GM12878 (cell line): ENCODE data around the gene TLR10. TPM values are rescaled to one million over a fixed set of nuclear protein-coding genes. Genes with fewer than 3 reads are reported as not detected.

ENCODE experiments used
- ATF7 ChIP-seq: fragments of 450-650 bp; IDR thresholded peaks from 2 replicates; pipeline ENCODE4 v1.6.1; 2016; ENCODE audit warnings: low read depth, mild to moderate bottlenecking
- BCL11A ChIP-seq: IDR thresholded peaks from 2 replicates; pipeline ENCODE4 v1.6.1; 2011; ENCODE audit warnings: low read depth, low read length
- BCL3 ChIP-seq: IDR thresholded peaks from 2 replicates; pipeline ENCODE4 v1.6.1; 2011; ENCODE audit warnings: borderline replicate concordance, low read depth, mild to moderate bottlenecking, moderate library complexity, low read length; ENCODE audit not compliant: insufficient read depth, poor library complexity, severe bottlenecking
- BRCA1 ChIP-seq: IDR thresholded peaks from 2 replicates; pipeline ENCODE4 v1.6.1; 2011; ENCODE audit warnings: low read depth, low read length, improper control_type of control experiment
- CBFB ChIP-seq: IDR thresholded peaks from 2 replicates; pipeline ENCODE4 v1.6.1; 2016; ENCODE audit warnings: antibody characterized with exemption, low read depth
- CEBPZ ChIP-seq: fragments of 150-350 bp; IDR thresholded peaks from 2 replicates; pipeline ENCODE4 v1.6.1; 2016; ENCODE audit warnings: low read depth, low read length
- CREM ChIP-seq: IDR thresholded peaks from 2 replicates; pipeline ENCODE4 v1.6.1; 2014; ENCODE audit warnings: antibody characterized with exemption, low read depth
- DPF2 ChIP-seq: fragments of 450-650 bp; IDR thresholded peaks from 2 replicates; pipeline ENCODE4 v1.6.1; 2017; ENCODE audit warnings: mild to moderate bottlenecking
- EED ChIP-seq: sonication (generic); IDR thresholded peaks from 2 replicates; pipeline ENCODE4 v1.6.1; 2016; ENCODE audit warnings: antibody characterized with exemption, low read depth
- EGR1 ChIP-seq, 2 experiments: IDR thresholded peaks; 1 replicate in 1 of 2; 2 replicates in 1 of 2; pipeline ENCODE4 v1.6.1; 2011 to 2012; ENCODE audit warnings: low read depth in 2 of 2, low read length in 2 of 2, borderline replicate concordance in 1 of 2, mild to moderate bottlenecking in 1 of 2, moderate library complexity in 1 of 2
- ETV6 ChIP-seq, 2 experiments: fragments of 450-650 bp in 1 of 2; IDR thresholded peaks in 1 of 2; conservative IDR thresholded peaks in 1 of 2; 2 replicates each; pipeline ENCODE4 v1.6.1; 2014; ENCODE audit warnings: antibody characterized with exemption in 1 of 2, borderline replicate concordance in 1 of 2, low read depth in 1 of 2, mild to moderate bottlenecking in 1 of 2, moderate library complexity in 1 of 2
- EZH2 ChIP-seq: IDR thresholded peaks from 2 replicates; pipeline ENCODE4 v1.6.1; 2012; ENCODE audit warnings: low read depth, mild to moderate bottlenecking, control low read depth, inconsistent platforms, low read length, borderline replicate concordance; ENCODE audit not compliant: control insufficient read depth
- FOXM1 ChIP-seq: IDR thresholded peaks from 2 replicates; pipeline ENCODE4 v1.6.1; 2012; ENCODE audit warnings: low read depth, mild to moderate bottlenecking, inconsistent platforms, low read length, moderate library complexity
- HDGF ChIP-seq: fragments of 450-650 bp; IDR thresholded peaks from 2 replicates; pipeline ENCODE4 v1.6.1; 2016; ENCODE audit warnings: antibody characterized with exemption
- IKZF2 ChIP-seq, 2 experiments: fragments of 450-650 bp; IDR thresholded peaks; 2 replicates each; pipeline ENCODE4 v1.6.1; 2017; ENCODE audit warnings: mild to moderate bottlenecking in 2 of 2, moderate library complexity in 2 of 2
- MTA2 ChIP-seq: fragments of 450-650 bp; IDR thresholded peaks from 2 replicates; pipeline ENCODE4 v1.6.1; 2016; ENCODE audit warnings: low read depth, mild to moderate bottlenecking, moderate library complexity
- NR2F1 ChIP-seq: fragments of 450-650 bp; conservative IDR thresholded peaks from 2 replicates; pipeline ENCODE4 v1.6.1; 2017; ENCODE audit warnings: mild to moderate bottlenecking
- NRF1 ChIP-seq: conservative IDR thresholded peaks from 2 replicates; pipeline ENCODE4 v1.6.1; 2011; ENCODE audit warnings: mild to moderate bottlenecking, low read depth, low read length, improper control_type of control experiment
- RUNX3 ChIP-seq: IDR thresholded peaks from 2 replicates; pipeline ENCODE4 v1.6.1; 2012; ENCODE audit warnings: low read length, inconsistent platforms
- SMC3 ChIP-seq: IDR thresholded peaks from 2 replicates; pipeline ENCODE4 v1.6.1; 2011; ENCODE audit warnings: low read length, improper control_type of control experiment, borderline replicate concordance
- ZBED1 ChIP-seq: IDR thresholded peaks from 2 replicates; pipeline ENCODE4 v1.6.1; 2016; ENCODE audit warnings: borderline replicate concordance
- ZNF592 ChIP-seq: fragments of 450-650 bp; IDR thresholded peaks from 2 replicates; pipeline ENCODE4 v1.6.1; 2017; ENCODE audit warnings: mild to moderate bottlenecking, moderate library complexity
- polyA plus RNA-seq, 11 experiments: library from polyadenylated mRNA; depleted of rRNA in 4 of 11; unstranded in 6 of 11; stranded (reverse) in 5 of 11; fragments of >200 nt; fragmentation: Nextera tagmentation in 4 of 11; fragmentation: Illumina TruSeq in 1 of 11; extraction: Ambion mirVana in 4 of 11; extraction: Trizol in 1 of 11; gene quantifications; 1 replicate in 1 of 11; 2 replicates in 10 of 11; pipeline versions ENCODE4 v1.2.1 to v1.2.3, GENCODE V29; 2011 to 2016; ENCODE audit warnings: inconsistent platforms in 2 of 11, missing spikeins in 2 of 11, low read depth in 1 of 11
- total RNA-seq, 4 experiments: library from RNA; depleted of rRNA in 3 of 4; stranded (reverse); fragments of >200 nt in 3 of 4; fragmentation: Illumina TruSeq in 1 of 4; extraction: Trizol in 1 of 4; gene quantifications; 2 replicates each; pipeline versions ENCODE4 v1.2.1 to v1.2.3, GENCODE V29; 2013 to 2021

Gene TLR10
- total and polyA plus RNA-seq, 10 of the 15 experiments (the other 5 are each of a cell fraction or from before 2014, with no cell fraction given), result 31.5 to 149 (median 64.9) TPM

- TF ChIP-seq CEBPZ (no peak), CREM (peak; percentile 90), DPF2 (peak; percentile 56; the same call in 1 of the 2 replicates), EED (peak; percentile 71), FOXM1 (no peak), IKZF2 (IDR thresholded peaks at IDR 0.05) (peak; percentile 42 to 76; a peak in 2 of 4 replicates), ETV6 (conservative IDR thresholded peaks at IDR 0.05 in 1 of 2, IDR thresholded peaks at IDR 0.05 in 1 of 2; ENCODE audit: borderline replicate concordance in 1 of 2, low read depth in 1 of 2) (peak in 1 of 2 experiments; percentile 60; a peak in 1 of 4 replicates), EZH2 (no peak), CBFB (0 out of 2 replicates have a peak, but pooled peaks have one; percentile 41), BCL3 (no peak), BCL11A (peak; percentile 77), NR2F1 (0 out of 2 replicates have a peak, but pooled peaks have one; percentile 32), SMC3 (peak; percentile 30; the same call in 1 of the 2 replicates), NRF1 (no peak), ZNF592 (no peak), ATF7 (peak; percentile 98), ZBED1 (peak; percentile 84), RUNX3 (peak; percentile 69; the same call in 1 of the 2 replicates), EGR1 (IDR thresholded peaks at IDR 0.05; ENCODE audit: borderline replicate concordance in 1 of 2, low read depth in 2 of 2, low read length in 2 of 2) (no peak), MTA2 (peak; percentile 88), HDGF (no peak; the same call in 1 of the 2 replicates), BRCA1 (no peak)
Observed at GRCh38 chr4:38818441-38818976, 35.7 kb upstream of the TLR10 start (continued).
